Measurements from ENCODE around the gene PITRM1. TPM values are rescaled to one million over a fixed set of nuclear protein-coding genes. Genes with fewer than 3 reads are reported as not detected.

The PITRM1 gene
- total RNA-seq, 1 donor from 2014 or later, result 83.4 TPM

- no peak for DNase-seq
- Mint-ChIP-seq H3K27ac (no peak overlapping the region), H3K27me3 (no peaks in the 10 kb centered on the region), H3K4me1 (peaks cover 5% of the 10 kb centered on the region), H3K9me3 (no peaks in the 10 kb centered on the region), H3K4me3 (no peak overlapping the region), H3K36me3 (ENCODE audit: low read depth) (peaks cover 68% of the 10 kb centered on the region)
- intact Hi-C loops (cut with micrococcal nuclease), result no loop called here
Measured at GRCh38 chr10:3148994-3149393, 23.6 kb downstream of the PITRM1 start.

GRCh38 chr10:3148041-3148440, 24.5 kb downstream of the PITRM1 start:
- no peak overlapping the region for H3K27ac Mint-ChIP-seq
- intact Hi-C loops (cut with micrococcal nuclease), result no loop called here

GRCh38 chr10:3147117-3147820, 25.3 kb downstream of the PITRM1 start:
- Mint-ChIP-seq H3K4me1 (peaks cover 1% of the 10 kb centered on the region), H3K9me3 (no peaks in the 10 kb centered on the region), H3K27ac (no peak overlapping the region), H3K36me3 (ENCODE audit: low read depth) (peaks cover 66% of the 10 kb centered on the region), H3K27me3 (no peaks in the 10 kb centered on the region), H3K4me3 (no peak overlapping the region)
- DNase-seq, result no peak
- intact Hi-C loops (cut with micrococcal nuclease), result no loop called here

More at GRCh38 chr10:3148041-3148440, 24.5 kb downstream of the PITRM1 start:
- Mint-ChIP-seq H3K36me3 (ENCODE audit: low read depth) (peaks cover 69% of the 10 kb centered on the region), H3K4me1 (peaks cover 5% of the 10 kb centered on the region), H3K27me3 (no peaks in the 10 kb centered on the region), H3K9me3 (no peaks in the 10 kb centered on the region), H3K4me3 (no peak overlapping the region)
- DNase-seq, result no peak

- no peak overlapping the region for H3K27ac Mint-ChIP-seq
- intact Hi-C loops (cut with micrococcal nuclease), result no loop called here
- no peaks in the 10 kb centered on the region for H3K27me3 Mint-ChIP-seq
- no peak for DNase-seq
- no peaks in the 10 kb centered on the region for H3K9me3 Mint-ChIP-seq
- H3K4me3 Mint-ChIP-seq, result no peak overlapping the region
- peaks cover 64% of the 10 kb centered on the region for H3K36me3 Mint-ChIP-seq (ENCODE audit: low read depth)
- no peaks in the 10 kb centered on the region for H3K4me1 Mint-ChIP-seq
Measured at GRCh38 chr10:3146289-3146688, 26.3 kb downstream of the PITRM1 start.

GRCh38 chr10:3145366-3145765, 27.2 kb downstream of the PITRM1 start:
- intact Hi-C loops (cut with micrococcal nuclease), result no loop called here
- DNase-seq, result no peak
- Mint-ChIP-seq H3K36me3 (ENCODE audit: low read depth) (peaks cover 65% of the 10 kb centered on the region), H3K9me3 (no peaks in the 10 kb centered on the region), H3K4me3 (no peak overlapping the region), H3K4me1 (no peaks in the 10 kb centered on the region), H3K27ac (no peak overlapping the region), H3K27me3 (no peaks in the 10 kb centered on the region)

- no peak overlapping the region for H3K4me3 Mint-ChIP-seq
- H3K36me3 Mint-ChIP-seq (ENCODE audit: low read depth), result peaks cover 69% of the 10 kb centered on the region
- H3K27ac Mint-ChIP-seq, result no peak overlapping the region
- no peaks in the 10 kb centered on the region for H3K4me1 Mint-ChIP-seq
- no peaks in the 10 kb centered on the region for H3K9me3 Mint-ChIP-seq
- H3K27me3 Mint-ChIP-seq, result no peaks in the 10 kb centered on the region
- no peak for DNase-seq
- intact Hi-C loops (cut with micrococcal nuclease), result no loop called here
Measured at GRCh38 chr10:3143791-3144434, 28.7 kb downstream of the PITRM1 start.

GRCh38 chr10:3143366-3143765, 29.2 kb downstream of the PITRM1 start:
- Mint-ChIP-seq H3K4me1 (no peaks in the 10 kb centered on the region), H3K9me3 (no peaks in the 10 kb centered on the region), H3K36me3 (ENCODE audit: low read depth) (peaks cover 72% of the 10 kb centered on the region), H3K27ac (no peak overlapping the region), H3K27me3 (no peaks in the 10 kb centered on the region), H3K4me3 (no peak overlapping the region)
- intact Hi-C loops (cut with micrococcal nuclease), result no loop called here
- DNase-seq, result no peak

- no peak overlapping the region for H3K27ac Mint-ChIP-seq
- H3K27me3 Mint-ChIP-seq, result no peaks in the 10 kb centered on the region
Measured at GRCh38 chr10:3142146-3142875, 30.3 kb downstream of the PITRM1 start.

GRCh38 chr10:3141351-3142005, 31.1 kb downstream of the PITRM1 start:
- no peaks in the 10 kb centered on the region for H3K4me1 Mint-ChIP-seq
- DNase-seq, result no peak
- no peak overlapping the region for H3K27ac Mint-ChIP-seq
- H3K9me3 Mint-ChIP-seq, result no peaks in the 10 kb centered on the region
- intact Hi-C loops (cut with micrococcal nuclease), result no loop called here
- H3K36me3 Mint-ChIP-seq (ENCODE audit: low read depth), result peaks cover 72% of the 10 kb centered on the region
- no peaks in the 10 kb centered on the region for H3K27me3 Mint-ChIP-seq
- no peak overlapping the region for H3K4me3 Mint-ChIP-seq

More at GRCh38 chr10:3142146-3142875, 30.3 kb downstream of the PITRM1 start:
- peaks cover 74% of the 10 kb centered on the region for H3K36me3 Mint-ChIP-seq (ENCODE audit: low read depth)
- intact Hi-C loops (cut with micrococcal nuclease), result no loop called here
- no peak for DNase-seq
- H3K4me3 Mint-ChIP-seq, result no peak overlapping the region
- no peaks in the 10 kb centered on the region for H3K4me1 Mint-ChIP-seq
- H3K9me3 Mint-ChIP-seq, result no peaks in the 10 kb centered on the region

- no peak overlapping the region for H3K4me3 Mint-ChIP-seq
- no peaks in the 10 kb centered on the region for H3K9me3 Mint-ChIP-seq
- intact Hi-C loops (cut with micrococcal nuclease), result no loop called here
- no peaks in the 10 kb centered on the region for H3K27me3 Mint-ChIP-seq
- peaks cover 74% of the 10 kb centered on the region for H3K36me3 Mint-ChIP-seq (ENCODE audit: low read depth)
- DNase-seq, result no peak
- H3K27ac Mint-ChIP-seq, result no peak overlapping the region
- H3K4me1 Mint-ChIP-seq, result no peaks in the 10 kb centered on the region
Measured at GRCh38 chr10:3140280-3140679, 32.3 kb downstream of the PITRM1 start.

GRCh38 chr10:3139216-3139910, 33.2 kb downstream of the PITRM1 start:
- Mint-ChIP-seq H3K4me3 (no peak overlapping the region), H3K27me3 (no peaks in the 10 kb centered on the region), H3K36me3 (ENCODE audit: low read depth) (peaks cover 76% of the 10 kb centered on the region), H3K27ac (no peak overlapping the region), H3K4me1 (no peaks in the 10 kb centered on the region), H3K9me3 (no peaks in the 10 kb centered on the region)
- DNase-seq, result no peak
- intact Hi-C loops (cut with micrococcal nuclease), result no loop called here

GRCh38 chr10:3137958-3138726, 34.4 kb downstream of the PITRM1 start:
- peaks cover 72% of the 10 kb centered on the region for H3K36me3 Mint-ChIP-seq (ENCODE audit: low read depth)
- H3K4me1 Mint-ChIP-seq, result no peaks in the 10 kb centered on the region
- DNase-seq, result no peak
- no peaks in the 10 kb centered on the region for H3K27me3 Mint-ChIP-seq
- intact Hi-C loops (cut with micrococcal nuclease), result no loop called here
- H3K9me3 Mint-ChIP-seq, result no peaks in the 10 kb centered on the region
- H3K4me3 Mint-ChIP-seq, result no peak overlapping the region
- no peak overlapping the region for H3K27ac Mint-ChIP-seq

Data from activated CD4-positive, alpha-beta T cell treated with anti-CD3 and anti-CD28 coated beads, Interleukin-2, amount 10 ng/mL, durations not matched to agents 24 days and 14 days (primary cell).